Measurements from ENCODE around the gene CASP5.

DNA sequence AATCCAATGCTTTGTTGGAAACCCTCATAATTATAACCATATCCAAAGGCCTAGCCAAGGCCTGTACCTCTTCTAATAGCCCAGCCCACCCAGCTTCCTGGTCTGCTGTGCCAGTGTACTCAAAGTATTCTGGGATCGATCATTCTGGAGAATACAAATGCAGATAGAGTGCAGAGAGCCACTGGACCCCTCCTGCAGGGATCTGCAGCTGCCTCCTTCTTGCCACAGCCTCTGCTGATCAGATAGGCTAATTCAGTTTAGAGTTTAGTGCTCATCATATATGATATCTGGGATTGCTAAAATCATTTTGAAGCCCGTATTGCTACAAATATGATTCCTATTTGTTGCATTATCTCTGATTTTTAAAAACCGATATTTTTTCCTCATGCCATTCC lies 17.5 kb downstream of the CASP5 start:
- TF ChIP-seq, protein P1, sequence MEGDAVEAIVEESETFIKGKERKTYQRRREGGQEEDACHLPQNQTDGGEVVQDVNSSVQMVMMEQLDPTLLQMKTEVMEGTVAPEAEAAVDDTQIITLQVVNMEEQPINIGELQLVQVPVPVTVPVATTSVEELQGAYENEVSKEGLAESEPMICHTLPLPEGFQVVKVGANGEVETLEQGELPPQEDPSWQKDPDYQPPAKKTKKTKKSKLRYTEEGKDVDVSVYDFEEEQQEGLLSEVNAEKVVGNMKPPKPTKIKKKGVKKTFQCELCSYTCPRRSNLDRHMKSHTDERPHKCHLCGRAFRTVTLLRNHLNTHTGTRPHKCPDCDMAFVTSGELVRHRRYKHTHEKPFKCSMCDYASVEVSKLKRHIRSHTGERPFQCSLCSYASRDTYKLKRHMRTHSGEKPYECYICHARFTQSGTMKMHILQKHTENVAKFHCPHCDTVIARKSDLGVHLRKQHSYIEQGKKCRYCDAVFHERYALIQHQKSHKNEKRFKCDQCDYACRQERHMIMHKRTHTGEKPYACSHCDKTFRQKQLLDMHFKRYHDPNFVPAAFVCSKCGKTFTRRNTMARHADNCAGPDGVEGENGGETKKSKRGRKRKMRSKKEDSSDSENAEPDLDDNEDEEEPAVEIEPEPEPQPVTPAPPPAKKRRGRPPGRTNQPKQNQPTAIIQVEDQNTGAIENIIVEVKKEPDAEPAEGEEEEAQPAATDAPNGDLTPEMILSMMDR (optimal IDR thresholded peaks at IDR 0.05 in 1 of 3, IDR thresholded peaks at IDR 0.05 in 1 of 3, conservative IDR thresholded peaks at IDR 0.05 in 1 of 3; ENCODE audit: extremely low read depth in 1 of 3, insufficient read depth in 2 of 3, low read length in 3 of 3): no peak
- no peak for TF ChIP-seq EZH2 (IDR thresholded peaks at IDR 0.05; ENCODE audit: low read length)

Measured in keratinocyte (primary cell).